Esophagus muscularis mucosa (tissue), 4 donors: ENCODE measurements around the gene SOS1.

Source experiments
- EP300 ChIP-seq: sonication (generic); formaldehyde crosslinking; IDR thresholded peaks from one replicate; pipeline ENCODE4 v1.6.1; 2017; ENCODE audit warnings: antibody characterized with exemption
- POLR2A ChIP-seq: fragments of 450-650 bp; IDR thresholded peaks from one replicate; pipeline ENCODE4 v1.6.1; 2017; ENCODE audit warnings: antibody characterized with exemption, moderate library complexity, mild to moderate bottlenecking, low read depth
- TF ChIP-seq, protein P1 (sequence below), 3 experiments: fragments of 200-600 bp in 2 of 3; fragments of 450-650 bp in 1 of 3; sonication (generic) in 2 of 3; IDR thresholded peaks; one replicate each; pipeline ENCODE4 v1.5.1; 2017 to 2019; ENCODE audit warnings: antibody characterized with exemption in 3 of 3, mild to moderate bottlenecking in 2 of 3, moderate library complexity in 1 of 3

DNA sequence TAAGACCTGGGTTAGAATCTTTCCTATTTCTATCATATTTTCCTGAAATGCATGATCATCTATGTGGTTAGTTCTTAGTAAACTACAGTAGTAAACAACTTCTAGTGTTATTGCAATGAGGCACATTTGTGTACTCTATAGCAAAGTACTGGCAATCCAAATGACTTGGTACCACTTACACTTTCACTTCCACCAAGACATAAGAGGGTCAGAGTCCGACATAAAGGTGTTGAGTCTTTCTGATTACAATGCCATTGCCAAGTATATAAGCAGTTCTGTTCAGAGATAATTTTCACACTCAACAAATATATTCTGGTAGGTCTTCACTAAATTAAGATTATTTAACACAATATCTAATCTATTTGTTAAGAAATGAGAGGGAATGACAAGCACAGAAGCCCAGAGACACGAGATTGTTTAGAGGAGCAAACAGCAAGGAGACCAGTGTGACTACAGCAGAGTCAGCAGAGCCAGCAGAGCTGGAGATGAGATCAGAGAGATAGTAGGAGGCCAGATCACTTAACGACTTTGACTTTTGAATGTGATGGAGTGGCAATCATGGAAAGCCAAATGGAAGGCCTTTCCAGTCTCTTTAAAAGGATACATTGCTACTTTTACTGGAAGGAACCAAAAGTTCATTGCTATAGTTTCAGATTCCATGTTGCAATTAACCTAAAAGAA, 27.5 kb downstream of the SOS1 start:
- TF ChIP-seq POLR2A (no peak), EP300 (no peak)
- TF ChIP-seq, protein P1, sequence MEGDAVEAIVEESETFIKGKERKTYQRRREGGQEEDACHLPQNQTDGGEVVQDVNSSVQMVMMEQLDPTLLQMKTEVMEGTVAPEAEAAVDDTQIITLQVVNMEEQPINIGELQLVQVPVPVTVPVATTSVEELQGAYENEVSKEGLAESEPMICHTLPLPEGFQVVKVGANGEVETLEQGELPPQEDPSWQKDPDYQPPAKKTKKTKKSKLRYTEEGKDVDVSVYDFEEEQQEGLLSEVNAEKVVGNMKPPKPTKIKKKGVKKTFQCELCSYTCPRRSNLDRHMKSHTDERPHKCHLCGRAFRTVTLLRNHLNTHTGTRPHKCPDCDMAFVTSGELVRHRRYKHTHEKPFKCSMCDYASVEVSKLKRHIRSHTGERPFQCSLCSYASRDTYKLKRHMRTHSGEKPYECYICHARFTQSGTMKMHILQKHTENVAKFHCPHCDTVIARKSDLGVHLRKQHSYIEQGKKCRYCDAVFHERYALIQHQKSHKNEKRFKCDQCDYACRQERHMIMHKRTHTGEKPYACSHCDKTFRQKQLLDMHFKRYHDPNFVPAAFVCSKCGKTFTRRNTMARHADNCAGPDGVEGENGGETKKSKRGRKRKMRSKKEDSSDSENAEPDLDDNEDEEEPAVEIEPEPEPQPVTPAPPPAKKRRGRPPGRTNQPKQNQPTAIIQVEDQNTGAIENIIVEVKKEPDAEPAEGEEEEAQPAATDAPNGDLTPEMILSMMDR (IDR thresholded peaks at IDR 0.05), result no peak
